Colonic mucosa (tissue), 4 donors: ENCODE data around the gene NFKBIZ. TPM values are rescaled to one million over a fixed set of nuclear protein-coding genes. Genes with fewer than 3 reads are reported as not detected.

Experiments
- DNase-seq: peaks from one replicate; pipeline ENCODE4 v3.0.0-alpha.2; 2020
- H3K27ac ChIP-seq: fragments of 200-600 bp; one replicate; pipeline ENCODE4 v1.8.0; 2021
- H3K27me3 ChIP-seq: fragments of 200-600 bp; one replicate; pipeline ENCODE4 v1.8.0; 2021
- H3K36me3 ChIP-seq: fragments of 200-600 bp; one replicate; pipeline ENCODE4 v1.8.0; 2021
- H3K4me1 ChIP-seq: fragments of 200-600 bp; one replicate; pipeline ENCODE4 v1.8.0; 2021; ENCODE audit warnings: mild to moderate bottlenecking
- H3K4me3 ChIP-seq: fragments of 200-600 bp; one replicate; pipeline ENCODE4 v1.8.0; 2021
- H3K9ac ChIP-seq, 2 donors: one replicate each; pipeline ENCODE4 v1.7.0; 2013; ENCODE audit warnings: control low read depth in 2 of 2, low read depth in 2 of 2, low read length in 2 of 2
- H3K9me3 ChIP-seq: fragments of 200-600 bp; one replicate; pipeline ENCODE4 v1.8.0; 2021
- intact Hi-C: fragments of 100-400 bp; cut with DNase I; formaldehyde crosslinking; loops from one replicate; pipeline ENCODE4 v1.14.1; 2022
- total RNA-seq, 2 donors: library from RNA; stranded (reverse); fragmentation: NEBNext Ultra II Directional in 1 of 2; extraction: Animal tissue kit (Norgen Biotek cat#: 25700) in 1 of 2; gene quantifications; one replicate each; pipeline ENCODE4 v1.2.1, GENCODE V29; 2021
- TF ChIP-seq, protein P1 (sequence below): fragments of 200-600 bp; IDR thresholded peaks from one replicate; pipeline ENCODE4 v1.8.0; 2022; ENCODE audit warnings: antibody characterized with exemption, mild to moderate bottlenecking
- donor health status: healthy.
- donor health status: DM: no; HTN: no; CAD: no.
- donor health status: DM: no; HTN: no; CAD: no.

Gene NFKBIZ
- total RNA-seq, 2 donors from 2014 or later = 69.4 to 96.2 TPM

DNA sequence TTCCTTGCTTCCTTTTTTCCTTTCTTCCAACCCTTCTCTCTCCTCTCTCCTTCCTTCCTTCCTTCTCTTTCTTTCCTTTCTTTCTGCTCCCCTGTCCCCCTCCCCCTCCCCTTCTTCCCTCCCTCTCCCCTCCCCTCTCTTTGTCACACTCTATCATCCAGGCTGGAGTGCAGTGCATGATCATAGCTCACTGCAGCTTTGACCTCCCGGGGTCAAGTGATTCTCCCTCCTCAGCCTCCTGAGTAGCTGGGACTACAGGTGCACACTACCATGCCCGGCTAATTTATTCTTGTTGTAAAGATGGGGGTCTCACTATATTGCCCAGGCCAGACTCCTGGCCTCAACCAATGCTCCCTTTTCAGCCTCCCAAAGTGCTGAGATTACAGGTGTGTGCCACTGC, 18.7 kb downstream of the NFKBIZ start:
- DNase-seq = no peak
- H3K9me3 ChIP-seq = no peaks in the 10 kb centered on the region
- intact Hi-C loops = no loop called here
- no peak overlapping the region for H3K4me3 ChIP-seq
- no peak overlapping the region for H3K9ac ChIP-seq
- no peaks in the 10 kb centered on the region for H3K4me1 ChIP-seq
- H3K36me3 ChIP-seq = no peaks in the 10 kb centered on the region
- TF ChIP-seq, protein P1, sequence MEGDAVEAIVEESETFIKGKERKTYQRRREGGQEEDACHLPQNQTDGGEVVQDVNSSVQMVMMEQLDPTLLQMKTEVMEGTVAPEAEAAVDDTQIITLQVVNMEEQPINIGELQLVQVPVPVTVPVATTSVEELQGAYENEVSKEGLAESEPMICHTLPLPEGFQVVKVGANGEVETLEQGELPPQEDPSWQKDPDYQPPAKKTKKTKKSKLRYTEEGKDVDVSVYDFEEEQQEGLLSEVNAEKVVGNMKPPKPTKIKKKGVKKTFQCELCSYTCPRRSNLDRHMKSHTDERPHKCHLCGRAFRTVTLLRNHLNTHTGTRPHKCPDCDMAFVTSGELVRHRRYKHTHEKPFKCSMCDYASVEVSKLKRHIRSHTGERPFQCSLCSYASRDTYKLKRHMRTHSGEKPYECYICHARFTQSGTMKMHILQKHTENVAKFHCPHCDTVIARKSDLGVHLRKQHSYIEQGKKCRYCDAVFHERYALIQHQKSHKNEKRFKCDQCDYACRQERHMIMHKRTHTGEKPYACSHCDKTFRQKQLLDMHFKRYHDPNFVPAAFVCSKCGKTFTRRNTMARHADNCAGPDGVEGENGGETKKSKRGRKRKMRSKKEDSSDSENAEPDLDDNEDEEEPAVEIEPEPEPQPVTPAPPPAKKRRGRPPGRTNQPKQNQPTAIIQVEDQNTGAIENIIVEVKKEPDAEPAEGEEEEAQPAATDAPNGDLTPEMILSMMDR = no peak
- no peaks in the 10 kb centered on the region for H3K27me3 ChIP-seq
- H3K27ac ChIP-seq = peak overlapping the region; percentile 60

DNA sequence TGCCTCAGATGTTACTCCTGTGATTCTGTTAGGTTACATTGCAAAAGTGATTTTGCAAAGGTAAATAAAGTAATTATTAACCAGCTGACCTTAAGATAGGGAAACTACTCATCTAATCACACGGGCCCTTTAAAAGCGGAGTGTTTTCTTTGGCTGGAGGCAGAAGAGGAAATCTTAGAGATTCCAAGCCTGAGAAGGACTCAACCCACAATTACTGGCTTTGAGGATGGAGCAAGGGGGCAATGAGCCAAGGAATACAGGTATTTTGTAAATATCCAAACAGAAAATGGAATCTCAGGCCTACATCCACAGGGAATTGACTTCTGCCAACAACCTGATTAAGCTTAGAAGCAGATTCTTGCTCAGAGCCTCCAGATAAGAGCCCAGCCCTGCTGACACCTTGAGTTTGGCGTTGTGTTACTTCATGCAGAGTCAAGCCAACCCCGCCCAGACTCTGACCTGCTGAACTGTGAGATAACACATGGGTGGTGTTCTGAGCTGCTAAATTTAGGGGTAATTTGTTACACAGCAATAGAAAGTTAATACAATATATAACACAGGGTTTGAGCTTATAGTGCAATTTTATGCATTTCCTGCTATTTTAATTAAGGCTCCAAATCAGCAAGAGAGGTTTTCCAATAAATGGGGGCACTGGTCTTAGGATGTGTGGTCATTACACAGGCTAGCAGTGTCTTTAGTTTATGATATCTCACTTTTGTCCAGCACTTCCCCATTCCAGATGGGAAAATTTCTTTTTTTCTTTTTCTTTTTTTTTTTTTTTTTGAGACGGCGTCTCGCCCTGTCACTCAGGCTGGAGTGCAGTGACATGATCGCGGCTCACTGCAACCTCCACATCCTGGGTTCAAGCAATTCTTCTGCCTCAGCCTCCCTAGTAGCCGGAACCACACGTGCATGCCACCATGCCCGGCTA, 19.5 kb downstream of the NFKBIZ start:
- H3K27ac ChIP-seq = peak overlapping the region; percentile 60
- intact Hi-C loops = no loop called here
- H3K27me3 ChIP-seq = no peaks in the 10 kb centered on the region
- DNase-seq = peak; percentile 84
- no peaks in the 10 kb centered on the region for H3K4me1 ChIP-seq
- no peak overlapping the region for H3K4me3 ChIP-seq
- H3K9ac ChIP-seq = no peak overlapping the region
- no peaks in the 10 kb centered on the region for H3K36me3 ChIP-seq
- no peaks in the 10 kb centered on the region for H3K9me3 ChIP-seq
- TF ChIP-seq, protein P1 = no peak

DNA sequence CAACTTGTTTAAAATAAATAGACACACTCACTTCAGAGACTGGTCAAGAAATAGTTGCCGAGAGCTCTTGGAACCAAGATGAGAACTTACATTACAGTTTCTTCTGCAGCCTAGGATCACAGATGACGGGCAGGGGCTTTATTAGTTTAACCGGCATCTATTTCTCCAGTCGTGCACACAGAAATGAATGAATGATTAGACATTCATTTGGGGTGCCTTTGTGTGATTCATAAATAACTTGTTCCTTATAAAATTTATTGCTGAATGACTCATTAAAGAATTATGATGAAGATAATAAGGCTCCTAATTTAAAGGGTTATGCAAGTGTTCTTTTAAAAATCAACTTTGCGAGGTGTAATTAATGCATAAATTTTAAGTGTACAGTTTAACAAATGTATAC, 20.8 kb downstream of the NFKBIZ start:
- Histone ChIP-seq H3K9me3 (no peaks in the 10 kb centered on the region), H3K27ac (no peak overlapping the region), H3K27me3 (no peaks in the 10 kb centered on the region), H3K4me1 (no peaks in the 10 kb centered on the region), H3K9ac (no peak overlapping the region), H3K4me3 (no peak overlapping the region), H3K36me3 (no peaks in the 10 kb centered on the region)
- no peak for DNase-seq
- intact Hi-C loops = loop anchor here (10.0 kb wide), 1 partner anchor 355 kb away; no protein-coding TSS in a partner anchor
- TF ChIP-seq, protein P1 = no peak

DNA sequence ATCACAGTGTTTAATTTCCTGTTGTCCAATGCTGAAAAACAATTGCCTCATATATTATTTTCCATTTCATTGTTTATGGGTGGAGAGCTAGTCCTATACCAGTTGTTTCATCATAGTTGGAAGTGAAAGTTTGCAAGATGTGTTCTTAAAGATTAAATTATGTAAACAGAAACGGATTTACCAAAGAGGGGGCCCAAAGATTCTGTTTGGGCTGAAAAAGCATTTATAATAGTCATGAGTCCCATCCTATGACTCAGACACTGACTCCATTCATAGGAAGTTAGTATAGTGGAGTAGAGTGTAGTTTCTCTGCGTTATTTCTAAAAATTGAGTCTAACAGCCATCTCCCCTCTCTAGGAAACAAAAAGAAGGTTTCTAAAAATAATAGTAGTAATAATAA, 24.3 kb downstream of the NFKBIZ start:
- TF ChIP-seq, protein P1 = no peak
- H3K27me3 ChIP-seq = no peaks in the 10 kb centered on the region
- intact Hi-C loops = loop anchor here (10.0 kb wide), 1 partner anchor 351 kb away; no protein-coding TSS in a partner anchor
- no peak overlapping the region for H3K27ac ChIP-seq
- no peak overlapping the region for H3K4me3 ChIP-seq
- H3K36me3 ChIP-seq = no peaks in the 10 kb centered on the region
- DNase-seq = no peak
- no peak overlapping the region for H3K9ac ChIP-seq
- no peaks in the 10 kb centered on the region for H3K4me1 ChIP-seq
- H3K9me3 ChIP-seq = no peaks in the 10 kb centered on the region

DNA sequence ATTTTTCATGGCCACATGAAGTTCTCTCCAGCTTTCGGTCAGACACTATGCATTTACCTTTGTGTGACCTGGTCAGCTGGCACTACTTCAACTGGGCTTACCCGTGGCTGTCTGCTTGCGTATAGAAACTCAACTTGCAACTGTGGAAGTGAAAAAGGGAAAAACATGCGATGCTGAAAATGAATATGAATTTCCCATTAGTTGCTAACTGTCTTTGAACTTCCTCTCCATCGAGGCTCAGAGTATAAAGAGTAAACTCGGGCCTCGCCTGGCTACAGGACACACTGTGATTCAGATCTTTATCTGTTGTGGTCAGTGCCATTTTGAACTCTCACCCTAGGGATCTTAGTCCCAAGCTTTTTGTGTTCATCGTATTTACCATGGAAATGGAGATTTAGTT, 26.8 kb downstream of the NFKBIZ start:
- Histone ChIP-seq H3K27ac (no peak overlapping the region), H3K9me3 (no peaks in the 10 kb centered on the region), H3K36me3 (no peaks in the 10 kb centered on the region), H3K27me3 (no peaks in the 10 kb centered on the region), H3K9ac (no peak overlapping the region), H3K4me1 (no peaks in the 10 kb centered on the region), H3K4me3 (no peak overlapping the region)
- no peak for DNase-seq
- TF ChIP-seq, protein P1 = no peak
- intact Hi-C loops = loop anchor here (10.0 kb wide), 1 partner anchor 349 kb away; no protein-coding TSS in a partner anchor
